ENCODE results near the gene SLFN12L. TPM values are rescaled to one million over a fixed set of nuclear protein-coding genes. Genes with fewer than 3 reads are reported as not detected.
"Not testable (repeated sequence)": the region's sequence is repeated elsewhere in the genome, so short reads cannot be mapped to it uniquely, and the experiment has no call there.

The SLFN12L gene
- total RNA-seq, 1 donor from 2014 or later: not detected

DNA sequence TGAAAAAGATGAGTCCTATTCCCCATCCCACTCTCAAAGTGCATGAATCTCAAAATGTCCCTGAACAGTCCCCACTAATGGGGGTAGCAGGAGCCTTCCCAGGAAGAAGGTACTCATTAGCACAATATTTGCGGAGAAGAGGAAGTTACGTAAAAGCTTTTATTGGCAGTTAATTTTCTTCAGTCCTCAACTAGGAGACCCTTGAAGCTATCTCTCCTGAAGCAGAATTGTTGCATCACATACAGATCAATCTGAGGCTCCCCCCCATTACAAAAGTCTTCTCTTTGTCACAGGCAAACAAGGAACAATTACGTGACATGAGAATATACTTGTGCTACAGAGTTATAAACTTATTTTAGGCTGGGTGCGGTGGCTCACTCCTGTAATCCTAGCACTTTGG is 14.2 kb downstream of the SLFN12L start:
- H3K4me3 Mint-ChIP-seq (ENCODE audit: unreplicated experiment): no peak overlapping the region
- no peak overlapping the region for H3K27ac Mint-ChIP-seq (ENCODE audit: unreplicated experiment)
- H3K9me3 Mint-ChIP-seq (ENCODE audit: unreplicated experiment): no peaks in the 10 kb centered on the region
- H3K36me3 Mint-ChIP-seq (ENCODE audit: unreplicated experiment): peaks cover 11% of the 10 kb centered on the region
- no peaks in the 10 kb centered on the region for H3K4me1 Mint-ChIP-seq (ENCODE audit: low read depth, unreplicated experiment)
- DNase-seq: no peak
- TF ChIP-seq, protein P1, sequence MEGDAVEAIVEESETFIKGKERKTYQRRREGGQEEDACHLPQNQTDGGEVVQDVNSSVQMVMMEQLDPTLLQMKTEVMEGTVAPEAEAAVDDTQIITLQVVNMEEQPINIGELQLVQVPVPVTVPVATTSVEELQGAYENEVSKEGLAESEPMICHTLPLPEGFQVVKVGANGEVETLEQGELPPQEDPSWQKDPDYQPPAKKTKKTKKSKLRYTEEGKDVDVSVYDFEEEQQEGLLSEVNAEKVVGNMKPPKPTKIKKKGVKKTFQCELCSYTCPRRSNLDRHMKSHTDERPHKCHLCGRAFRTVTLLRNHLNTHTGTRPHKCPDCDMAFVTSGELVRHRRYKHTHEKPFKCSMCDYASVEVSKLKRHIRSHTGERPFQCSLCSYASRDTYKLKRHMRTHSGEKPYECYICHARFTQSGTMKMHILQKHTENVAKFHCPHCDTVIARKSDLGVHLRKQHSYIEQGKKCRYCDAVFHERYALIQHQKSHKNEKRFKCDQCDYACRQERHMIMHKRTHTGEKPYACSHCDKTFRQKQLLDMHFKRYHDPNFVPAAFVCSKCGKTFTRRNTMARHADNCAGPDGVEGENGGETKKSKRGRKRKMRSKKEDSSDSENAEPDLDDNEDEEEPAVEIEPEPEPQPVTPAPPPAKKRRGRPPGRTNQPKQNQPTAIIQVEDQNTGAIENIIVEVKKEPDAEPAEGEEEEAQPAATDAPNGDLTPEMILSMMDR (IDR thresholded peaks at IDR 0.05; ENCODE audit: partially characterized antibody, unreplicated experiment): no peak
- peaks cover 3% of the 10 kb centered on the region for H3K27me3 Mint-ChIP-seq (ENCODE audit: unreplicated experiment)

DNA sequence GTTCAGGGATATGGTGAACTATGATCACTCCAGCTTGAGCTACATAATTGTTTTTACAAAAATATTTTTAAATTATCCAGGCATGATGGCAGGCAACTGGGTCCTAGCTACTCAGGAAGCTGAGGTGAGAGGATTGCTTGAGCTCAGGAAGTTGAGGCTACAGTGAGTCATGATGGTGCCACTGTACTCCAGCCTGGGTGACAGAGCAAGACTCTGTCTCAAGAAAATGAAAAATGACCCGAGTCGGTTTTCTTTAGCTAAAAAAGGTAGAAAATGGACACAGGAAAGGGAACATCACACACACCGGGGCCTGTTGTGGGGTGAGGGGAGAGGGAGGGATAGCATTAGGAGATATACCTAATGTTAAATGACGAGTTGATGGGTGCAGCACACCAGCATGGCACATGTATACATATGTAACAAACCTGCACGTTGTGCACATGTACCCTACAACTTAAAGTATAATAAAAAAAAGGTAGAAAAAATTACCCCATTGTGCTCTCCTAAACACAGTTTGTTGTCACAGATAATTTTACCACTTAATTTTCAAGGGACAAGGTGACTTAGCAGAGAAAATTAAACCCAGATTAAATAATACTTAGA is 15.7 kb downstream of the SLFN12L start:
- H3K27me3 Mint-ChIP-seq (ENCODE audit: unreplicated experiment); DNase-seq; H3K9me3 Mint-ChIP-seq (ENCODE audit: unreplicated experiment); H3K36me3 Mint-ChIP-seq (ENCODE audit: unreplicated experiment); H3K4me1 Mint-ChIP-seq (ENCODE audit: low read depth, unreplicated experiment); H3K4me3 Mint-ChIP-seq (ENCODE audit: unreplicated experiment); H3K27ac Mint-ChIP-seq (ENCODE audit: unreplicated experiment): not testable (repeated sequence)

DNA sequence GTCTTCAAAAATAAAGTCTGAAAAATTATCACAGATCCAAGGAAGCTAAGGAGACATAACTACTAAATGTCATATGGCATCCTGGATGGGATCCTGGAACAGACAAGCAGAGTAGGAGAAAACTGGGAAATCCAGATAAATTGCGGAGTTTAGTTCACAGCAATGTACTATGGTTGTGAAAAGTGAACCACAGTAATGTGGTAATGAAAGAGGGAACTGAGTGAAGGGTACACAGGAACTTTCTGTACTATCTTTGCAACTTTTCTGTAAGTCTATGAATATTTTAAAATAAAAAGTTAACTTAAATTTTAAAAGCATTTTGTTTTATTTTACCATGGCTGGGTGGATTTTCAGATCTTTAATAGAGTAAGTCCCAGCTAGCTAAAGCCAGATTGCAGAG is 16.3 kb downstream of the SLFN12L start:
- Mint-ChIP-seq H3K4me1 (ENCODE audit: low read depth, unreplicated experiment) (no peaks in the 10 kb centered on the region), H3K27ac (ENCODE audit: unreplicated experiment) (no peak overlapping the region), H3K27me3 (ENCODE audit: unreplicated experiment) (peaks cover 3% of the 10 kb centered on the region), H3K9me3 (ENCODE audit: unreplicated experiment) (no peaks in the 10 kb centered on the region), H3K4me3 (ENCODE audit: unreplicated experiment) (no peak overlapping the region), H3K36me3 (ENCODE audit: unreplicated experiment) (peaks cover 5% of the 10 kb centered on the region)
- no peak for DNase-seq
- TF ChIP-seq, protein P1 (IDR thresholded peaks at IDR 0.05; ENCODE audit: partially characterized antibody, unreplicated experiment): no peak

DNA sequence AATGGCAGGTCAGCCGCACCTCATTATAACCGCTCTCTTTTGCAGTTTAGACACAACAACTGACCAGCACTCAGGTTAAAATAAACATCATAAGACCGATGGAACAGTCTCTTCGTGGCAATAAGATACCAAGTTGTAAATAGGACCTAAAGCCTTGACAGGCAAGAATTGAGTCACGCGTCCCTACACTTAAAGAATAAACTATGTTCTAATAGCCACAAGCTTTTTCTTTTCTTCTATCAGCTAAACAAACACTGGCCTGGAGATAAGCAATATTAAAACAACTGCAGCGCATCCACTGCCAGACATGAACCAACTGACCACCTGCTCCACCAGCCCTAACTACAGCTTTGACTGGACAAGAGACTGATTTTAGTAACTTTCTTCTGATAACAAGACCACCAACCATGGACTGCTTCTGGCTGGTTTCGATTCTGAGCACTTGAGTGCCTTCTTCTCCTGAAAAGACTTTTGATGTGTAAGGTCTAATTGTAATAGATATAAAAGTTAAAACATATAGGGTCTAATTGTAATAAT is 17.5 kb downstream of the SLFN12L start:
- Mint-ChIP-seq H3K4me1 (ENCODE audit: low read depth, unreplicated experiment) (no peaks in the 10 kb centered on the region), H3K9me3 (ENCODE audit: unreplicated experiment) (no peaks in the 10 kb centered on the region), H3K36me3 (ENCODE audit: unreplicated experiment) (peaks cover 1% of the 10 kb centered on the region), H3K4me3 (ENCODE audit: unreplicated experiment) (no peak overlapping the region), H3K27me3 (ENCODE audit: unreplicated experiment) (peaks cover 3% of the 10 kb centered on the region), H3K27ac (ENCODE audit: unreplicated experiment) (no peak overlapping the region)
- no peak for DNase-seq
- TF ChIP-seq, protein P1 (IDR thresholded peaks at IDR 0.05; ENCODE audit: partially characterized antibody, unreplicated experiment): no peak

DNA sequence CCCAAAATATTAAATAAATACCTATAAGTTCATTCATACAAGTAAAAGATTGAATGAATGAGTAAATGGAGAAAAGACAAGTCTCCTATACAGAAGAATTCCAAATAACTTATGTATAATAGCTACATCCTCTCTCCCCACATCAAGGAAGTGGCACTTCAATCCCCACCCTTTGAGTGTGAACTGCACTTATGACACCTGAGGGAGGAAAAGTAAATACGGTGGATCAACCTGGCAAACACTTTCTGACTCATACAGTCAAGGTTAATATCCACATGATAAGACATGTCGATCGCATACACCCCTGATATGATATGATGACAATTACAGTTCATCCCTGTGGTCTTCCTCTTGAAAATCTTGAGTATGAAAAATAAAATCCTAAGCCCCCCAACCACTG is 18.0 kb downstream of the SLFN12L start:
- TF ChIP-seq, protein P1 (IDR thresholded peaks at IDR 0.05; ENCODE audit: partially characterized antibody, unreplicated experiment): no peak
- DNase-seq: no peak
- H3K36me3 Mint-ChIP-seq (ENCODE audit: unreplicated experiment): no peaks in the 10 kb centered on the region
- H3K4me1 Mint-ChIP-seq (ENCODE audit: low read depth, unreplicated experiment): no peaks in the 10 kb centered on the region
- no peaks in the 10 kb centered on the region for H3K9me3 Mint-ChIP-seq (ENCODE audit: unreplicated experiment)
- no peak overlapping the region for H3K4me3 Mint-ChIP-seq (ENCODE audit: unreplicated experiment)
- no peak overlapping the region for H3K27ac Mint-ChIP-seq (ENCODE audit: unreplicated experiment)
- H3K27me3 Mint-ChIP-seq (ENCODE audit: unreplicated experiment): peaks cover 2% of the 10 kb centered on the region

DNA sequence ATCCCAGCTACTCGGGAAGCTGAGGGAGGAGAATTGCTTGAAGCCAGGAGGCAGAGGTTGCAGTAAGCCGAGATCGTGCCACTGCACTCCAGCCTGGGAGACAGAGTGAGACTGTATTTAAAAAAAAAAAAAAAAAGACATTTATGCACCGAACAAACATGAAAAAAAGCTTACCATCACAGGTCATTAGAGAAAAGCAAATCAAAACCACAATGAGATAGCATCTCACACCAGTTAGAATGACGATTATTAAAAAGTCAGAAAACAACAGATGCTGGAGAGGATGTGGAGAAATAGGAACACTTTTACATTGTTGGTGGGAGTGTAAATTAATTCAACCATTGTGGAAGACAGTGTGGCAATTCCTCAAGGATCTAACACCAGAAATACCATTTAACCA is 19.0 kb downstream of the SLFN12L start:
- not testable (repeated sequence) for H3K27ac Mint-ChIP-seq (ENCODE audit: unreplicated experiment); H3K27me3 Mint-ChIP-seq (ENCODE audit: unreplicated experiment); H3K4me3 Mint-ChIP-seq (ENCODE audit: unreplicated experiment); H3K9me3 Mint-ChIP-seq (ENCODE audit: unreplicated experiment); H3K4me1 Mint-ChIP-seq (ENCODE audit: low read depth, unreplicated experiment); H3K36me3 Mint-ChIP-seq (ENCODE audit: unreplicated experiment); DNase-seq
